ENCODE measurements around the gene JSRP1.
A peak's percentile ranks its signal among the peaks of the same experiment; 100 is the strongest.

The JSRP1 gene

DNA sequence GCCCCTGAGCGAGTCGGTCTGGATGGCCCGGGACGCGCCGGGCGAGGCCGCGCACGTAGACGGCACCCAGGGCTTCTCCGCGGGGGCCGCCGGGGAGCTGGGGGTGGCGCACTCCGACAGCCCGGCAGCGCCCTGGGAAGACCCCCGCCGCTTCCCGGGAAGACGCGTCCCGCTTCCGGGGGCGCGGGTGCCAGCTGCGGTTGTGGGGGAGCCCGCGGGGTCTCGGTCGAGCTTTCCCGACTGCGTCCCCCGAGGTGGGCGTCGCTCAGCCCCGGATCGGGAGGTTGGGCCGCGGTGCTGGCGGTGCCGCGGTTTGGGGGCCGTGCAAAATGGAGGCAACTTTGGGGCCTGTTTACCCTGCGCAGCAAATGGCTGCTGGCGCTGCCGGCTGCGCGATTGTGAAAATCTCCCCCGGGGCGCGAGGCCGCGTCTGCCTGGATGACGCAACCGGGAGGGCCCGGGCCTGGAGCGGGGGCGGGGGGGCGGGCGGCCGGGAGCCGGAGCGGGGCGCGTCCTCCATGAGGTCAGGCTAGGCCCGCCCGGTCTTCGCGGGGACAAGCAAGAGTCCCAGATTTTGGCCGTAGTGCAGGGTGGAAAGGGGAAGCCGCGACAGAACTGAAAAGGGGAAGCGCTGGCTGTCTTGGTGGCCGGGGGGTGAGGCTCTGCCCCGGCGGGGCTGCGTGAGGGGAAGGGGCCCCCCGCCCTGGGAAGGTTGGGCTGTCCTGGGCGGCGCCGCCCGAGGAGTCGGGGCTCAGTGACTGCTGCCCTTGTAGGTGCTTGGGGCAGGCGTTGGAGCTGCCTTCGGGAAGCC, 14.4 kb upstream of the JSRP1 start (continued):
- TF ChIP-seq, protein P1, sequence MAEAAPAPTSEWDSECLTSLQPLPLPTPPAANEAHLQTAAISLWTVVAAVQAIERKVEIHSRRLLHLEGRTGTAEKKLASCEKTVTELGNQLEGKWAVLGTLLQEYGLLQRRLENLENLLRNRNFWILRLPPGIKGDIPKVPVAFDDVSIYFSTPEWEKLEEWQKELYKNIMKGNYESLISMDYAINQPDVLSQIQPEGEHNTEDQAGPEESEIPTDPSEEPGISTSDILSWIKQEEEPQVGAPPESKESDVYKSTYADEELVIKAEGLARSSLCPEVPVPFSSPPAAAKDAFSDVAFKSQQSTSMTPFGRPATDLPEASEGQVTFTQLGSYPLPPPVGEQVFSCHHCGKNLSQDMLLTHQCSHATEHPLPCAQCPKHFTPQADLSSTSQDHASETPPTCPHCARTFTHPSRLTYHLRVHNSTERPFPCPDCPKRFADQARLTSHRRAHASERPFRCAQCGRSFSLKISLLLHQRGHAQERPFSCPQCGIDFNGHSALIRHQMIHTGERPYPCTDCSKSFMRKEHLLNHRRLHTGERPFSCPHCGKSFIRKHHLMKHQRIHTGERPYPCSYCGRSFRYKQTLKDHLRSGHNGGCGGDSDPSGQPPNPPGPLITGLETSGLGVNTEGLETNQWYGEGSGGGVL (tag by site-specific recombination; IDR thresholded peaks at IDR 0.05), result no peak
- TF ChIP-seq, protein P2, sequence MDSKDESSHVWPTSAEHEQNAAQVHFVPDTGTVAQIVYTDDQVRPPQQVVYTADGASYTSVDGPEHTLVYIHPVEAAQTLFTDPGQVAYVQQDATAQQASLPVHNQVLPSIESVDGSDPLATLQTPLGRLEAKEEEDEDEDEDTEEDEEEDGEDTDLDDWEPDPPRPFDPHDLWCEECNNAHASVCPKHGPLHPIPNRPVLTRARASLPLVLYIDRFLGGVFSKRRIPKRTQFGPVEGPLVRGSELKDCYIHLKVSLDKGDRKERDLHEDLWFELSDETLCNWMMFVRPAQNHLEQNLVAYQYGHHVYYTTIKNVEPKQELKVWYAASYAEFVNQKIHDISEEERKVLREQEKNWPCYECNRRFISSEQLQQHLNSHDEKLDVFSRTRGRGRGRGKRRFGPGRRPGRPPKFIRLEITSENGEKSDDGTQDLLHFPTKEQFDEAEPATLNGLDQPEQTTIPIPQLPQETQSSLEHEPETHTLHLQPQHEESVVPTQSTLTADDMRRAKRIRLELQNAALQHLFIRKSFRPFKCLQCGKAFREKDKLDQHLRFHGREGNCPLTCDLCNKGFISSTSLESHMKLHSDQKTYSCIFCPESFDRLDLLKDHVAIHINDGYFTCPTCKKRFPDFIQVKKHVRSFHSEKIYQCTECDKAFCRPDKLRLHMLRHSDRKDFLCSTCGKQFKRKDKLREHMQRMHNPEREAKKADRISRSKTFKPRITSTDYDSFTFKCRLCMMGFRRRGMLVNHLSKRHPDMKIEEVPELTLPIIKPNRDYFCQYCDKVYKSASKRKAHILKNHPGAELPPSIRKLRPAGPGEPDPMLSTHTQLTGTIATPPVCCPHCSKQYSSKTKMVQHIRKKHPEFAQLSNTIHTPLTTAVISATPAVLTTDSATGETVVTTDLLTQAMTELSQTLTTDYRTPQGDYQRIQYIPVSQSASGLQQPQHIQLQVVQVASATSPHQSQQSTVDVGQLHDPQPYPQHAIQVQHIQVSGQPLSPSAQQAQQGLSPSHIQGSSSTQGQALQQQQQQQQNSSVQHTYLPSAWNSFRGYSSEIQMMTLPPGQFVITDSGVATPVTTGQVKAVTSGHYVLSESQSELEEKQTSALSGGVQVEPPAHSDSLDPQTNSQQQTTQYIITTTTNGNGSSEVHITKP (tag by site-specific recombination; IDR thresholded peaks at IDR 0.05), result peak; percentile 61; the same call in 1 of the 2 replicates
- TF ChIP-seq ZSCAN30 (tag by site-specific recombination; IDR thresholded peaks at IDR 0.05) (0 out of 2 replicates have a peak, but pooled peaks have one; percentile 19), ZNF112 (tag by site-specific recombination; IDR thresholded peaks at IDR 0.05) (no peak), ZNF48 (tag by site-specific recombination; IDR thresholded peaks at IDR 0.05) (no peak), ZNF416 (tag by site-specific recombination; IDR thresholded peaks at IDR 0.05) (no peak), ZFP37 (tag by site-specific recombination; IDR thresholded peaks at IDR 0.05) (no peak), ZNF335 (tag by site-specific recombination; conservative IDR thresholded peaks at IDR 0.05) (peak; percentile 68), ZNF521 (tag by site-specific recombination; IDR thresholded peaks at IDR 0.05) (no peak), ZNF76 (tag by site-specific recombination; IDR thresholded peaks at IDR 0.05; ENCODE audit: borderline replicate concordance, low read depth) (no peak; the same call in 1 of the 2 replicates), GLI2 (tag by site-specific recombination; IDR thresholded peaks at IDR 0.05; ENCODE audit: borderline replicate concordance, low read depth) (no peak), ZNF558 (tag by site-specific recombination; IDR thresholded peaks at IDR 0.05) (no peak), BCL11A (tag by site-specific recombination; IDR thresholded peaks at IDR 0.05; ENCODE audit: low read depth) (peak; percentile 71), ZNF629 (tag by site-specific recombination; IDR thresholded peaks at IDR 0.05) (peak; percentile 28; the same call in 1 of the 2 replicates), ZNF155 (tag by site-specific recombination; IDR thresholded peaks at IDR 0.05) (no peak), ZNF561 (tag by site-specific recombination; IDR thresholded peaks at IDR 0.05; ENCODE audit: borderline replicate concordance) (no peak; the same call in 1 of the 2 replicates), ZNF544 (tag by site-specific recombination; IDR thresholded peaks at IDR 0.05) (no peak), ZNF423 (tag by site-specific recombination; IDR thresholded peaks at IDR 0.05) (0 out of 2 replicates have a peak, but pooled peaks have one; percentile 11), ZNF138 (tag by site-specific recombination; IDR thresholded peaks at IDR 0.05; ENCODE audit: borderline replicate concordance) (no peak)
- TF ChIP-seq, protein P3, sequence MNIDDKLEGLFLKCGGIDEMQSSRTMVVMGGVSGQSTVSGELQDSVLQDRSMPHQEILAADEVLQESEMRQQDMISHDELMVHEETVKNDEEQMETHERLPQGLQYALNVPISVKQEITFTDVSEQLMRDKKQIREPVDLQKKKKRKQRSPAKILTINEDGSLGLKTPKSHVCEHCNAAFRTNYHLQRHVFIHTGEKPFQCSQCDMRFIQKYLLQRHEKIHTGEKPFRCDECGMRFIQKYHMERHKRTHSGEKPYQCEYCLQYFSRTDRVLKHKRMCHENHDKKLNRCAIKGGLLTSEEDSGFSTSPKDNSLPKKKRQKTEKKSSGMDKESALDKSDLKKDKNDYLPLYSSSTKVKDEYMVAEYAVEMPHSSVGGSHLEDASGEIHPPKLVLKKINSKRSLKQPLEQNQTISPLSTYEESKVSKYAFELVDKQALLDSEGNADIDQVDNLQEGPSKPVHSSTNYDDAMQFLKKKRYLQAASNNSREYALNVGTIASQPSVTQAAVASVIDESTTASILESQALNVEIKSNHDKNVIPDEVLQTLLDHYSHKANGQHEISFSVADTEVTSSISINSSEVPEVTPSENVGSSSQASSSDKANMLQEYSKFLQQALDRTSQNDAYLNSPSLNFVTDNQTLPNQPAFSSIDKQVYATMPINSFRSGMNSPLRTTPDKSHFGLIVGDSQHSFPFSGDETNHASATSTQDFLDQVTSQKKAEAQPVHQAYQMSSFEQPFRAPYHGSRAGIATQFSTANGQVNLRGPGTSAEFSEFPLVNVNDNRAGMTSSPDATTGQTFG (tag by site-specific recombination; IDR thresholded peaks at IDR 0.05; ENCODE audit: borderline replicate concordance), result no peak
- TF ChIP-seq, protein P4, sequence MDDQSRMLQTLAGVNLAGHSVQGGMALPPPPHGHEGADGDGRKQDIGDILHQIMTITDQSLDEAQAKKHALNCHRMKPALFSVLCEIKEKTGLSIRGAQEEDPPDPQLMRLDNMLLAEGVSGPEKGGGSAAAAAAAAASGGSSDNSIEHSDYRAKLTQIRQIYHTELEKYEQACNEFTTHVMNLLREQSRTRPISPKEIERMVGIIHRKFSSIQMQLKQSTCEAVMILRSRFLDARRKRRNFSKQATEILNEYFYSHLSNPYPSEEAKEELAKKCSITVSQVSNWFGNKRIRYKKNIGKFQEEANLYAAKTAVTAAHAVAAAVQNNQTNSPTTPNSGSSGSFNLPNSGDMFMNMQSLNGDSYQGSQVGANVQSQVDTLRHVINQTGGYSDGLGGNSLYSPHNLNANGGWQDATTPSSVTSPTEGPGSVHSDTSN (CRISPR knock-in tag; IDR thresholded peaks at IDR 0.05), result 0 out of 2 replicates have a peak, but pooled peaks have one; percentile 48
- TF ChIP-seq, protein P5, sequence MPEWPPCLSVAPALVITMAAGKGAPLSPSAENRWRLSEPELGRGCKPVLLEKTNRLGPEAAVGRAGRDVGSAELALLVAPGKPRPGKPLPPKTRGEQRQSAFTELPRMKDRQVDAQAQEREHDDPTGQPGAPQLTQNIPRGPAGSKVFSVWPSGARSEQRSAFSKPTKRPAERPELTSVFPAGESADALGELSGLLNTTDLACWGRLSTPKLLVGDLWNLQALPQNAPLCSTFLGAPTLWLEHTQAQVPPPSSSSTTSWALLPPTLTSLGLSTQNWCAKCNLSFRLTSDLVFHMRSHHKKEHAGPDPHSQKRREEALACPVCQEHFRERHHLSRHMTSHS (tag by site-specific recombination; IDR thresholded peaks at IDR 0.05), result no peak
- TF ChIP-seq, protein P6, sequence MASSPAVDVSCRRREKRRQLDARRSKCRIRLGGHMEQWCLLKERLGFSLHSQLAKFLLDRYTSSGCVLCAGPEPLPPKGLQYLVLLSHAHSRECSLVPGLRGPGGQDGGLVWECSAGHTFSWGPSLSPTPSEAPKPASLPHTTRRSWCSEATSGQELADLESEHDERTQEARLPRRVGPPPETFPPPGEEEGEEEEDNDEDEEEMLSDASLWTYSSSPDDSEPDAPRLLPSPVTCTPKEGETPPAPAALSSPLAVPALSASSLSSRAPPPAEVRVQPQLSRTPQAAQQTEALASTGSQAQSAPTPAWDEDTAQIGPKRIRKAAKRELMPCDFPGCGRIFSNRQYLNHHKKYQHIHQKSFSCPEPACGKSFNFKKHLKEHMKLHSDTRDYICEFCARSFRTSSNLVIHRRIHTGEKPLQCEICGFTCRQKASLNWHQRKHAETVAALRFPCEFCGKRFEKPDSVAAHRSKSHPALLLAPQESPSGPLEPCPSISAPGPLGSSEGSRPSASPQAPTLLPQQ (tag by site-specific recombination; IDR thresholded peaks at IDR 0.05), result peak; percentile 88

Data from HEK293 (cell line).